HL-60 (cell line): ENCODE data around the gene TRMT5.

Experiments
- DNase-seq, 2 experiments: peaks; one replicate each; pipeline ENCODE4 v3.0.0-alpha.2; 2010 to 2020; ENCODE audit warnings: low read depth in 1 of 2, low spot score in 1 of 2
- H3K27ac ChIP-seq: fragments of 250-450 bp; sonication (Bioruptor Pico); replicated peaks from 2 replicates; pipeline ENCODE4 v1.5.1; 2020; ENCODE audit warnings: mild to moderate bottlenecking, moderate library complexity
- H3K27me3 ChIP-seq: fragments of 250-450 bp; sonication (Bioruptor Pico); 2 replicates; pipeline ENCODE4 v1.5.1; 2021; ENCODE audit warnings: mild to moderate bottlenecking, moderate library complexity; ENCODE audit not compliant: insufficient read depth, poor library complexity, severe bottlenecking
- H3K4me3 ChIP-seq: replicated peaks from 2 replicates; pipeline ENCODE4 v1.5.1; 2011; ENCODE audit warnings: mild to moderate bottlenecking, control low read depth, low read length; ENCODE audit not compliant: insufficient read depth
- GABPA ChIP-seq: IDR thresholded peaks from 2 replicates; pipeline ENCODE4 v1.6.1; 2012; ENCODE audit warnings: low read depth
- POLR2AphosphoS5 ChIP-seq: IDR thresholded peaks from 2 replicates; pipeline ENCODE4 v1.6.1; 2012; ENCODE audit warnings: low read depth
- REST ChIP-seq: IDR thresholded peaks from 2 replicates; pipeline ENCODE4 v1.6.1; 2012; ENCODE audit warnings: low read depth; ENCODE audit not compliant: insufficient replicate concordance
- SPI1 ChIP-seq: IDR thresholded peaks from 2 replicates; pipeline ENCODE4 v1.6.1; 2012; ENCODE audit warnings: low read depth, mild to moderate bottlenecking, borderline replicate concordance
- TF ChIP-seq, protein P1 (sequence below): IDR thresholded peaks from one replicate; pipeline ENCODE4 v1.5.1; 2011; ENCODE audit warnings: low read length, control low read depth, inconsistent platforms; ENCODE audit not compliant: insufficient read depth

The TRMT5 gene

DNA sequence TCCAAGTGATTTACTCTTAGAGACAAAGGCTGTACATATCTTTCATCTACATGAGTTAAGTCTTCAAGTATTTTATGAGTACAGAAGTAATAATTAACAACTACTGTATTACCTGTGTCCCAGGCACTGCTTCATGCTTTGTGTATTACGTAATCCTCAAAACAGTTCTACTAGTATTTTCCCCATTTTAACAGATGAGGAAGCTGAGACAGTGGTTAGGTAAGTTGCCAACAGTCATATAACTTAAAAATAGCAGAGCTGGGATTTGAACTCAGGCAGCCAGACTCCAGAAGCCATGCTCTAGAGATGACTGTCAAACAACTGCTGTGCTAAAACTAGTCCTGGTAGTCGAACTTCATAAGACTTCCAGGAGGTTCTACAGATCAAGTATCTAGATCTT lies 10.7 kb downstream of the TRMT5 start:
- TF ChIP-seq GABPA: no peak
- no peak for TF ChIP-seq REST
- no peak for TF ChIP-seq POLR2AphosphoS5
- TF ChIP-seq, protein P1, sequence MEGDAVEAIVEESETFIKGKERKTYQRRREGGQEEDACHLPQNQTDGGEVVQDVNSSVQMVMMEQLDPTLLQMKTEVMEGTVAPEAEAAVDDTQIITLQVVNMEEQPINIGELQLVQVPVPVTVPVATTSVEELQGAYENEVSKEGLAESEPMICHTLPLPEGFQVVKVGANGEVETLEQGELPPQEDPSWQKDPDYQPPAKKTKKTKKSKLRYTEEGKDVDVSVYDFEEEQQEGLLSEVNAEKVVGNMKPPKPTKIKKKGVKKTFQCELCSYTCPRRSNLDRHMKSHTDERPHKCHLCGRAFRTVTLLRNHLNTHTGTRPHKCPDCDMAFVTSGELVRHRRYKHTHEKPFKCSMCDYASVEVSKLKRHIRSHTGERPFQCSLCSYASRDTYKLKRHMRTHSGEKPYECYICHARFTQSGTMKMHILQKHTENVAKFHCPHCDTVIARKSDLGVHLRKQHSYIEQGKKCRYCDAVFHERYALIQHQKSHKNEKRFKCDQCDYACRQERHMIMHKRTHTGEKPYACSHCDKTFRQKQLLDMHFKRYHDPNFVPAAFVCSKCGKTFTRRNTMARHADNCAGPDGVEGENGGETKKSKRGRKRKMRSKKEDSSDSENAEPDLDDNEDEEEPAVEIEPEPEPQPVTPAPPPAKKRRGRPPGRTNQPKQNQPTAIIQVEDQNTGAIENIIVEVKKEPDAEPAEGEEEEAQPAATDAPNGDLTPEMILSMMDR: no peak
- no peak for TF ChIP-seq SPI1
- no peak overlapping the region for H3K27ac ChIP-seq
- peak; percentile 49 to 61 for DNase-seq
- H3K4me3 ChIP-seq: no peak overlapping the region
- H3K27me3 ChIP-seq: no peaks in the 10 kb centered on the region

DNA sequence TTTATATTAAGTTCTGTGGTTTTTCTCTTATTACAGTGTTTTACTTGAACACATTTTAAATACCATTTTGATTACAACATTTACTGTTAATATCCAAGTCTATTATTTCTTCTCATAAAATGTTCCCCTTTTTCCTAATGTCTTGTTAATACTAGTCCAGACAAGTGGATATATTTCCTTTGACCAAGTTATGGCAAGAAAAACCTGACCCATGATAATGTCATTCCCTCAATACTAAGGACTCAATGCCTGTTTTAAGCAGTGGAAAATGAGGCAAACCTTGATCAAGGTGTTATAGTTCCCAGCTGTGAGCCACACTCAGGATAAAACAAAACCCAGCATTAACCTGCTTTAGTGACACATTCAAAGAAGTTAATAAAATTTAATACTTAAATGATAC lies 12.2 kb downstream of the TRMT5 start:
- no peak overlapping the region for H3K27ac ChIP-seq
- TF ChIP-seq, protein P1: no peak
- TF ChIP-seq SPI1: no peak
- TF ChIP-seq GABPA: no peak
- TF ChIP-seq POLR2AphosphoS5: no peak
- TF ChIP-seq REST: no peak

GRCh38 chr14:60968099-60968498 lies 12.8 kb downstream of the TRMT5 start:
- no peaks in the 10 kb centered on the region for H3K27me3 ChIP-seq
- no peak overlapping the region for H3K4me3 ChIP-seq
- TF ChIP-seq, protein P1: no peak
- TF ChIP-seq POLR2AphosphoS5: no peak
- TF ChIP-seq REST: no peak
- TF ChIP-seq SPI1: no peak
- no peak for TF ChIP-seq GABPA
- DNase-seq: no peak
- H3K27ac ChIP-seq: no peak overlapping the region

More for the DNA sequence above, 12.2 kb downstream of the TRMT5 start:
- Histone ChIP-seq H3K27me3 (no peaks in the 10 kb centered on the region), H3K4me3 (no peak overlapping the region)
- no peak for DNase-seq
